Activated CD8-positive, alpha-beta T cell treated with anti-CD3 and anti-CD28 coated beads, Interleukin-2, amount 10 ng/mL, durations not matched to agents 7 days and 5 days (primary cell): ENCODE measurements around the gene MICA. TPM values are rescaled to one million over a fixed set of nuclear protein-coding genes. Genes with fewer than 3 reads are reported as not detected.
"Not testable (repeated sequence)": the region's sequence is repeated elsewhere in the genome, so short reads cannot be mapped to it uniquely, and the experiment has no call there.

ENCODE experiments used
- ATAC-seq: fragments of 150-1000 bp; cut with Tn5 transposase; one replicate; pipeline ENCODE4 v1.10.0; 2021; ENCODE audit warnings: moderate library complexity
- CTCF ChIA-PET: fragments of 350-600 bp; sonication (Branson Sonifier 250); formaldehyde crosslinking; loops from one replicate; lab custom pipeline; 2021; ENCODE audit warnings: antibody characterized with exemption; lab: Charles Lee
- POLR2A ChIA-PET: fragments of 350-600 bp; sonication (Branson Sonifier 250); formaldehyde crosslinking; loops from one replicate; lab custom pipeline; 2021; ENCODE audit warnings: antibody characterized with exemption; lab: Charles Lee
- DNase-seq: peaks from one replicate; pipeline ENCODE4 v3.0.0-alpha.2; 2020
- H3K27ac Mint-ChIP-seq: one replicate; pipeline ENCODE4 v1.8.0; 2021; ENCODE audit warnings: mild to moderate bottlenecking, mixed read lengths
- H3K27me3 Mint-ChIP-seq: one replicate; pipeline ENCODE4 v1.8.0; 2021; ENCODE audit warnings: low read depth, mixed read lengths
- H3K36me3 Mint-ChIP-seq: one replicate; pipeline ENCODE4 v1.8.0; 2021; ENCODE audit warnings: low read depth, mixed read lengths
- H3K4me1 Mint-ChIP-seq: one replicate; pipeline ENCODE4 v1.8.0; 2021; ENCODE audit warnings: low read depth, mixed read lengths
- H3K4me3 Mint-ChIP-seq: one replicate; pipeline ENCODE4 v1.8.0; 2021; ENCODE audit warnings: mild to moderate bottlenecking, mixed read lengths
- H3K9me3 Mint-ChIP-seq: one replicate; pipeline ENCODE4 v1.8.0; 2022; ENCODE audit warnings: mixed read lengths; ENCODE audit not compliant: insufficient read depth
- total RNA-seq, 2 experiments: library from RNA; stranded (reverse); gene quantifications; one replicate each; pipeline ENCODE4 v1.2.3, GENCODE V29; 2021

Gene MICA
- total RNA-seq, 2 experiments from 2014 or later: 8.7 to 9.0 TPM

DNA sequence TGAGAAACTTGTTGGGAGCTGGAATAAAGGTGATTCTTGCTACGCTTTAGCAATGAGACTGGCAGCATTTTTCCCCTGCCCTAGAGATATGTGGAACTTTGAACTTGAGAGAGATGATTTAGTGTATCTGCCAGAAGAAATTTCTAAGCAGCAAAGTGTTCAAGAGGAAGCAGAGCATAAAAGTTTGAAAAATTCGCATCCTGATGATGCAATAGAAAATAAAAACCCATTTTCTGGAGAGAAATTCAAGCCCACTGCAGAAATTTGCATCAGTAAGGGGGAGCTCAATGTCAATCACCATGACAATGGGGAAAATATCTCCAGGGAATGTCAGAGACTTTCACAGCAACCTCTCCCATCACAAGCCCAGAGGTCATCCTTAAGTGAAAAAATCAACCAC is 35.3 kb downstream of the MICA start:
- Mint-ChIP-seq H3K4me1 (peaks cover 6% of the 10 kb centered on the region), H3K4me3 (no peak overlapping the region), H3K9me3 (peaks cover 13% of the 10 kb centered on the region), H3K27me3 (peaks cover 55% of the 10 kb centered on the region), H3K36me3 (peaks cover 6% of the 10 kb centered on the region), H3K27ac (no peak overlapping the region)
- DNase-seq (no peak), ATAC-seq (no peak)
- POLR2A ChIA-PET: interaction anchor here (1.0 kb wide), 1 partner anchor 18 kb away, joined by 3 read pairs; no protein-coding TSS in a partner anchor
- CTCF ChIA-PET: interaction anchor here (1.3 to 2.6 kb wide), 2 partner anchors 32 to 39 kb away, joined by 3 to 23 read pairs; no protein-coding TSS in a partner anchor

DNA sequence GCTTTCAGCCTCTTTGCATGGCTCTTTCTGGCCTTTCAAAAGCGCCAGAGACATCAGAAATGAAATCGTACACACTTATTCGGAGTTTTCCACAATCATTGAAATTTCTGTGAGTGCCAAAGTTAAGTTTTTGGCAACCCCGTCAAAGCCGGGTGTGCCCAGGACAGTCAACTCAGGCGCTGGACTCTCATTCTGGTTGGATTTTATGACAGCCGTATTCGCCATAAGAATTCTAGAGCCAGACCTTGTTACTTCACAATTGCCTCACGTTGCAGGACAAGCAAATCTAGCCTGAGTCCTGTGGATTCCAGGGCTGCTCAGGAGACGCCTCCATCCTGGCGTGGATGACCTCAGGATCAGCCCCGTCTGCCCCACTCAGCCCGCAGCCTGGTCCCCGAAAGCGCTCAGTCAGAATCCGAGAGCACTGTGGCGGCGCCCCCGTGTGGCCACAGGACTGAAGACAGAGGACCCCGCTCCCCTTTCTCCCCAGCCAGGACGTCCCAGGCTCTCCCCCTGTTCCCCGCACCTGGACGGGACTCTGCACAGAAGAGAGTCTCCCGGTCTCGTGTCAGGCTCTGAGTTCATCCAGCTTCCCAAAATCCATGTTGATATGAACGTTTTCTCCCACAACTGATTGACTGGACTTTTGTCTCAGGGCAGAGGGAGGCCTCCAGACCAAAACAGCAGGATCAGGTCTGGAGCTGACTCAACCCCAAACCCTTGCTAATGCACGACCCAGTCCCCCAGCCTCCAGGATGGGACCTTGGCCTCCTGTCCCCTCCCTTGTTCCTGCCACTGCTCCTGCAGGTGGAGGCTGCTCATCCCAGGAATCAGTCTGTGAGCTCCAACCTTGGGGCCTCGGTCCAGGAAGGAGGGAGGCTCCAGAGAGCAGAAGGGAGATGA is 38.2 kb downstream of the MICA start:
- ChIA-PET CTCF (interaction anchor here (0.8 to 4.1 kb wide), 16 partner anchors 10 to 314 kb away, joined by 3 to 93 read pairs (median 6); partner anchors contain the start of gene MICA), POLR2A (interaction anchor here (0.6 to 1.5 kb wide), 3 partner anchors 41 to 282 kb away, joined by 3 to 9 read pairs (median 4); no protein-coding TSS in a partner anchor)
- H3K9me3 Mint-ChIP-seq: peaks cover 8% of the 10 kb centered on the region
- ATAC-seq (peak; percentile 98), DNase-seq (peak; percentile 88)
- H3K36me3 Mint-ChIP-seq: peaks cover 6% of the 10 kb centered on the region
- no peak overlapping the region for H3K4me3 Mint-ChIP-seq
- H3K27me3 Mint-ChIP-seq: peaks cover 56% of the 10 kb centered on the region
- H3K4me1 Mint-ChIP-seq: peaks cover 6% of the 10 kb centered on the region
- no peak overlapping the region for H3K27ac Mint-ChIP-seq

DNA sequence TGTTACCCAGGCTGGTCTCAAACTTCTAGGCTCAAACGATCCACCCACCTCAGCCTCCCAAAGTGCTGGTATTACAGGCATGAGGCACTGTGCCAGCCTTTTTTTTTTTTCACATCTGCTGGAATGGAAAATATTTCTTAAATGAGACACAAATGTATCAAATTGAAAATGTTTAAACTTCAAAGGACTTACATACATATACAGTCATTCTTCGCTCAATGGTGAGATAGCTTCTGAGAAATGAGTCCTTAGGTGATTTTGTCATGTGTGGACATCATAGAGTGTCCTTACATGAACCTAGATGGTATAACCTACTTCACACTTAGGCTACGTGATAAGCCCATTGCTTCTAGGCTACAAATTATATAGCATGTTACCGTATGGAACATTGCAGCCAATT is 43.1 kb downstream of the MICA start:
- H3K4me3 Mint-ChIP-seq: no peak overlapping the region
- no peak overlapping the region for H3K27ac Mint-ChIP-seq
- H3K9me3 Mint-ChIP-seq: no peaks in the 10 kb centered on the region
- peaks cover 5% of the 10 kb centered on the region for H3K4me1 Mint-ChIP-seq
- CTCF ChIA-PET: interaction anchor here (1.0 to 1.1 kb wide), 2 partner anchors 16 to 47 kb away, joined by 3 to 4 read pairs; no protein-coding TSS in a partner anchor
- POLR2A ChIA-PET: no interaction called here
- DNase-seq: no peak
- H3K36me3 Mint-ChIP-seq: no peaks in the 10 kb centered on the region
- no peak for ATAC-seq
- peaks cover 38% of the 10 kb centered on the region for H3K27me3 Mint-ChIP-seq

DNA sequence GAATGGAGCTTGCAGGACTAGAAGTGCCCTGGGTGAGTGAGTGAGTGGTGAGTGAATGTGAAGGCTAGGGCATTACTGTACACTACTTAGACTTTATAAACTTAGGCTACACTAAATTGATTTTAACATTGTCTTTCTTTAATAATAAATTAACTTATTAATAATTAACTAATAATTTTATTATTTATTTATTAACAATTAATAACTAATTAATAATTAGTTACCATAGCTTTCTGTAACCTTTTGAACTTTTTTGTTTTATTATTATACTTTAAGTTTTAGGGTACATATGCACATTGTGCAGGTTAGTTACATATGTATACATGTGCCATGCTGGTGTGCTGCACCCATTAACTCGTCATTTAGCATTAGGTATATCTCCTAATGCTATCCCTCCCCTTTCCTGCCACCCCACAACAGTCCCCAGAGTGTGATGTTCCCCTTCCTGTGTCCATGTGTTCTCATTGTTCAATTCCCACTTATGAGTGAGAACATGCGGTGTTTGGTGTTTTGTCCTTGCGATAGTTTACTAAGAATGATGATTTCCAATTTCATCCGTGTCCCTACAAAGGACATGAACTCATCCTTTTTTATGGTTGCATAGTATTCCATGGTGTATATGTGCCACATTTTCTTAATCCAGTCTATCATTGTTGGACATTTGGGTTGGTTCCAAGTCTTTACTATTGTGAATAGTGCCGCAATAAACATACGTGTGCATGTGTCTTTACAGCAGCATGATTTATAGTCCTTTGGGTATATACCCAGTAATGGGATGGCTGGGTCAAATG is 43.8 kb downstream of the MICA start:
- H3K4me3 Mint-ChIP-seq, H3K27ac Mint-ChIP-seq, H3K36me3 Mint-ChIP-seq, ATAC-seq, POLR2A ChIA-PET, H3K9me3 Mint-ChIP-seq, DNase-seq, H3K4me1 Mint-ChIP-seq: not testable (repeated sequence)
- H3K27me3 Mint-ChIP-seq: peaks cover 41% of the 10 kb centered on the region
- CTCF ChIA-PET: interaction anchor here (1.0 to 1.1 kb wide), 4 partner anchors 15 to 306 kb away, joined by 3 to 4 read pairs (median 4); no protein-coding TSS in a partner anchor

DNA sequence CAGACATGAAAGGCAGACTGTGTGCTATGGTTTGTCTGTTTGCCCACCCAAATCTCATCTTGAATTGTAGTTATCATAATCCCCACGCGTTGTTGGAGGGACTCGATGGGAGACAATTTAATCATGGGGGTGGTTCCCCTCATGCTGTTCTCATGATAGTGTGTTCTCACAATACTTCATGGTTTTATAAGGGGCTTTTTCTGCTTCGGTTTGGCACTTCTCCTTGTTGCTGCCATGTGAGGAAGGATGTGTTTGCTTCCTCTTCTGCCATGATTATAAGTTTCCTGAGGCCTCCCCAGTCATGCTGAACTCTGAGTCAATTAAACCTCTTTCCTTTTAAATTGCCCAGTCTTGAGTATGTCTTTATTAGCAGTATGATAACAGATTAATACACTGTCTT is 47.4 kb downstream of the MICA start:
- CTCF ChIA-PET: no interaction called here
- POLR2A ChIA-PET: no interaction called here
- no peak overlapping the region for H3K4me3 Mint-ChIP-seq
- ATAC-seq: no peak
- H3K27ac Mint-ChIP-seq: no peak overlapping the region
- no peak for DNase-seq
- H3K27me3 Mint-ChIP-seq: peaks cover 38% of the 10 kb centered on the region
- peaks cover 10% of the 10 kb centered on the region for H3K9me3 Mint-ChIP-seq
- no peaks in the 10 kb centered on the region for H3K4me1 Mint-ChIP-seq
- no peaks in the 10 kb centered on the region for H3K36me3 Mint-ChIP-seq

DNA sequence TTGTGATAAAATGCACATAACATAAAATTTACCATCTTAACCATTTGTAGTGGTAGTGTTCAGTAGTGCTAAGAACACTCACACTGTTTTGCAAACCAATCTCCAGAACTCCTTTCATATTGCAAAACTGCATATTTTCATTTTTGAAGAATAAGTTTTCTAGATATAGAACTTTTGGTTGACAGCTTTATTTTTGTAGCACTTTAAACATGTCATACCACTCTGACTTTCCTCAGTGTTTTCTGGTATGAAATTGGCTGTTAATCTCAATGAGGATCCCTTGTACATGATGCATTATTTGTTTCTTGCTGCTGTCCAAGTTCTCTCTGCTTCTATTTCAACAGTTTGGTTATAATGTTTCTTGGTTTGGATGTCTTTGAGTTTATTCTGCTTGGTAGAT is 49.5 kb downstream of the MICA start:
- peaks cover 41% of the 10 kb centered on the region for H3K27me3 Mint-ChIP-seq
- ChIA-PET POLR2A (no interaction called here), CTCF (interaction anchor here (0.9 to 1.6 kb wide), 3 partner anchors 9 to 10 kb away, joined by 3 to 8 read pairs (median 5); no protein-coding TSS in a partner anchor)
- no peak overlapping the region for H3K4me3 Mint-ChIP-seq
- no peak overlapping the region for H3K27ac Mint-ChIP-seq
- no peaks in the 10 kb centered on the region for H3K4me1 Mint-ChIP-seq
- ATAC-seq (no peak), DNase-seq (no peak)
- peaks cover 10% of the 10 kb centered on the region for H3K9me3 Mint-ChIP-seq
- H3K36me3 Mint-ChIP-seq: no peaks in the 10 kb centered on the region

DNA sequence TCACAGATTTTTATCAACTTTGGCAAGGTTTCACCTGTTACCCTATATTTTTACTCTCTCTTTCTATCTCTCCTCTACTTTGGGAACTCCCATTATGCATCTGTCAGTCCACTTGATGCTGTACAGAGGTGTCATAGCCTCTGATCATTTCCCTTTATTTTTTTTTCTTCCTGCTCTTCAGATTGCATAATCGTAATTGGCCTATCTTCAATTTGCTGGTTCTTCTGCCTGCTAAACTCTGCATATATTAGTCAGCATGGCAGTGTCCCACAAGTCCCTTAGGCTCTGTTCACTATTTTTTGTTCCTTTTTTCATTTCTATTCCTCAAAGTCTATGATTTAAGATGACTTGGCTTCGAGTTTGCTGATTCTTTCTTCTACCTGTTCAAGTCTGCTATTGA is 49.9 kb downstream of the MICA start:
- Mint-ChIP-seq H3K36me3 (no peaks in the 10 kb centered on the region), H3K4me3 (no peak overlapping the region), H3K27ac (no peak overlapping the region), H3K9me3 (peaks cover 10% of the 10 kb centered on the region), H3K27me3 (peaks cover 41% of the 10 kb centered on the region), H3K4me1 (no peaks in the 10 kb centered on the region)
- DNase-seq (no peak), ATAC-seq (no peak)
- ChIA-PET CTCF (interaction anchor here (0.9 kb wide), 1 partner anchor 8 kb away, joined by 3 read pairs; no protein-coding TSS in a partner anchor), POLR2A (no interaction called here)

DNA sequence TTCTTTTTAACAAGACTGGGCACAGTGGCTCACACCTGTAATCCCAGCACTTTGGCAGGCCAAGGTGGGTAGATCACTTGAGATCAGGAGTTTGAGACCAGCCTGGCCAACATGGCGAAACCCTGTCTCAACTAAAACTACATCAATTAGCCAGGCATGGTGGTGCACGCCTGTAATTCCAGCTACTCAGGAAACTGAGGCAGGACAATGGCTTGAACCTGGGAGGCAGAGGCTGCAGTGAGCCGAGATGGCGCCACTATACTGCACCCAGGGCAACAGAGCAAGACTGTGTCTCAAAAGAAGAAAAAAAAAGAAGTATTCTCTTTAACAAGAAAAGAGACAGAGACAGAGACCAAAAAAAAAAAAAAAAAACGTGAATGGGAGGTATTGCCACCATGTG is 56.5 kb downstream of the MICA start:
- ATAC-seq, CTCF ChIA-PET, H3K4me3 Mint-ChIP-seq, H3K9me3 Mint-ChIP-seq, POLR2A ChIA-PET, DNase-seq, H3K27ac Mint-ChIP-seq: not testable (repeated sequence)
- H3K36me3 Mint-ChIP-seq: peaks cover 20% of the 10 kb centered on the region
- H3K27me3 Mint-ChIP-seq: peaks cover 13% of the 10 kb centered on the region
- H3K4me1 Mint-ChIP-seq: peaks cover 22% of the 10 kb centered on the region

DNA sequence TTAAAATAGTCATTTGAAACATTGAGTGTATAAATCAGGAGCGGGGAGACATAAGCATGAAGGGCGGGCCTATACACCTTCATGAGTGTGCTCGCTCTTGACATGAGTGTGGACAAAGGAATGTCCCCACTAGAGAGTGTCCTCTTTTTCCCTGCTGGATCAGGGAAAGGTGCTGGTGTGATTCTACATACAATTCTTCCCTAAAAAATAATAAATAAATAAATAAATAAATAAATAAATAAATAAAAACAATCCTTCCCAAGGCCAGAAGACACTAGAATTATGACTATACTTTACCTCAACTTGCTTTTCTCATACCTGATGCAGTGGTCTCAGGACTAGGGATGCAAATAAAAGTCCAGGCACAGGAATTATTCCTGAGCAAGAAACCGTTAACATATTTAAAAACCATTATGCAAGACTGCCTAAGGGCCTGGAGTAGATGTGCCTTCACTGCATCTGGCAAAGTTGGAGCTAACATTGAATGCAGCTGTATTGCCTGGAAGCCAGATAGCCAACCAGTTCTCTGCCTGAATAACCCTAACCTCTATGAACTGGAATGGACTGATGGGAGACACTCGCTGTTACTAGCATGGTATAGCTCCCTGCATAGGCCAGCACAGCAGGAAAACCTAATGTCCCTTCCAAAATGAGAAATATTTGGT is 57.1 kb downstream of the MICA start:
- Mint-ChIP-seq H3K27me3 (peaks cover 13% of the 10 kb centered on the region), H3K4me1 (peaks cover 28% of the 10 kb centered on the region), H3K4me3 (no peak overlapping the region), H3K27ac (peak overlapping the region; percentile 21), H3K36me3 (peaks cover 26% of the 10 kb centered on the region), H3K9me3 (no peaks in the 10 kb centered on the region)
- CTCF ChIA-PET: interaction anchor here (2.4 kb wide), 1 partner anchor 18 kb away, joined by 10 read pairs; no protein-coding TSS in a partner anchor
- DNase-seq (no peak), ATAC-seq (no peak)
- POLR2A ChIA-PET: interaction anchor here (0.6 kb wide), 1 partner anchor 331 kb away, joined by 5 read pairs; no protein-coding TSS in a partner anchor

DNA sequence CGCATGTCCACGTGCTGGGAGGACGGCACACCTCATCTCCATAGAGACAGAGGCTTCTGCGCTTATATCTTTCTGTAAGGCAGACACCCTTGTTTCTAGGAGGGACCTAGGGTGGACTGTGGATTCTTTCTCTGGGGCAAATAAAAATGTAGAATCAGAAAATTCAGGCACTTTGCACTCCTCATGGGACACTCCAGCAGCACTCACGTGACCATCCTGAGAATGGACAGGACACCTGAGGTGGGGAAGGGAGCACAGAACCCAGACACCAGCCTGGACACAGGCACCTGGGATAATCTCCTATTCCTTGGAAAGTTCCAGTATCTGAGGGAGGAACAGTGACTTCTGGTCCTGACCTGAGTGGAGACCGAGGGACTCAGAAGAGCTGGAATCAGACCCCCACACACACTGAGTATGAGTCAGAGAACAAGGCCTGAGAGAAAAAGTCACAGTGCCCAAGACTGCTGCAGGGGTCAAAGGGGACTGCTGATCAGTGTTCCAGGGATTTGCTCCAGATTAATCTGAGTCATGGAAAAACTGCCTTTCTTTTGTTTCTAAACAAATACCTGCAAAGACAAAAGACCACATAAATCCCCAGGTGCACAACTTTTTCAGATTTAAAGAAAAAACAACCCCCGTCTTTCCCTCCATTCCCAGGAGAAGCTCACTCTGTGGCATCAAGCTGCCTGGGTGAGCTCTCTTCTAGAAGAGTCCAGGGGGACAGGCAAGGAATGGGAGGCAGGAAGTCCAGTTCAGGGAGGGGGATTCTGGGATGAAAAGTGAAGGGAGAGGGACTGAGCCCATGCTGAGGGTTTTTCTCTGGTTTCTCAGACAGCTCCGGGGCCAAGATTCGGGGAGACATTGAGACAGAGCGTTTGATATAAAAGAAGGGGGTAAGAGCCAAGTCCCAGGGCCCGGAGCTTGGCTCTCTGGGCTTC is 58.9 kb downstream of the MICA start:
- H3K4me1 Mint-ChIP-seq: peaks cover 46% of the 10 kb centered on the region
- no peaks in the 10 kb centered on the region for H3K9me3 Mint-ChIP-seq
- ATAC-seq: no peak
- peaks cover 8% of the 10 kb centered on the region for H3K27me3 Mint-ChIP-seq
- peaks cover 39% of the 10 kb centered on the region for H3K36me3 Mint-ChIP-seq
- peak overlapping the region; percentile 98 for H3K4me3 Mint-ChIP-seq
- H3K27ac Mint-ChIP-seq: peak overlapping the region; percentile 90
- ChIA-PET POLR2A (interaction anchor here (0.8 to 1.0 kb wide), 4 partner anchors 35 to 89 kb away, joined by 3 to 6 read pairs (median 4); partner anchors contain the start of gene MICB), CTCF (interaction anchor here (0.6 to 2.4 kb wide), 10 partner anchors 9 to 383 kb away, joined by 3 to 10 read pairs (median 3); no protein-coding TSS in a partner anchor)
- no peak for DNase-seq
